GM12878 (cell line): ENCODE measurements around the gene MAD1L1. TPM values are rescaled to one million over a fixed set of nuclear protein-coding genes. Genes with fewer than 3 reads are reported as not detected.

Experiments
- ATAC-seq: fragments of 200-7000 bp; cut with Tn5 transposase; 3 replicates; pipeline ENCODE4 v1.9.1; 2020; ENCODE audit warnings: mild to moderate bottlenecking, moderate library complexity
- BruUV-seq: library from RNA; stranded (reverse); fragments of 400-500 nt; replicated peaks from 2 replicates; lab custom pipeline; 2021; lab: Mats Ljungman, UMichigan
- CTCF ChIA-PET: fragments of 300-600 bp; sonication (Branson Sonifier 250); formaldehyde crosslinking; extraction: SDS; loops from one replicate; lab custom pipeline; 2021; ENCODE audit warnings: inconsistent platforms; lab: Yijun Ruan, JAX
- POLR2A ChIA-PET: fragments of 350-600 bp; formaldehyde crosslinking; extraction: SDS; loops from one replicate; lab custom pipeline; 2021; ENCODE audit warnings: inconsistent platforms; lab: Charles Lee
- RAD21 ChIA-PET: fragments of 300-600 bp; sonication (Branson Sonifier 250); formaldehyde crosslinking; loops from one replicate; lab custom pipeline; 2023; ENCODE audit warnings: antibody characterized with exemption; ENCODE audit not compliant: unreplicated experiment; lab: Charles Lee
- SMC1A ChIA-PET: fragments of 300-600 bp; sonication (Branson Sonifier 250); formaldehyde crosslinking; loops from one replicate; lab custom pipeline; 2023; ENCODE audit not compliant: unreplicated experiment, uncharacterized antibody; lab: Charles Lee
- DNase-seq: peaks from one replicate; pipeline ENCODE4 v3.0.0-alpha.2; 2011; ENCODE audit warnings: low read depth, low spot score
- FAIRE-seq: peaks from 3 replicates; lab custom pipeline; 2011; peaks lifted over from hg19 to GRCh38; lab: Jason Lieb, UNC
- H2AFZ ChIP-seq: 2 replicates; pipeline ENCODE4 v1.6.0; 2011; ENCODE audit warnings: low read depth, low read length, control low read depth; ENCODE audit not compliant: control insufficient read depth
- H3K27ac ChIP-seq: 2 replicates; pipeline ENCODE4 v1.5.1; 2011; ENCODE audit warnings: control low read depth; ENCODE audit not compliant: control insufficient read depth, insufficient read depth
- H3K27me3 ChIP-seq, 2 experiments: replicated peaks in 1 of 2; 2 replicates each; pipeline versions ENCODE4 v1.6.0 to v1.6.1; 2011; ENCODE audit warnings: low read length in 1 of 2; ENCODE audit not compliant: control insufficient read depth in 2 of 2, insufficient read depth in 2 of 2
- H3K36me3 ChIP-seq, 2 experiments: 2 replicates each; pipeline ENCODE4 v1.5.1; 2011; ENCODE audit warnings: low read length in 1 of 2; ENCODE audit not compliant: control insufficient read depth in 2 of 2, insufficient read depth in 2 of 2
- H3K4me1 ChIP-seq: 2 replicates; pipeline ENCODE4 v1.6.1; 2011; ENCODE audit warnings: mild to moderate bottlenecking, low read length, moderate library complexity, mixed read lengths; ENCODE audit not compliant: control insufficient read depth, insufficient read depth
- H3K4me2 ChIP-seq: 2 replicates; pipeline ENCODE4 v1.6.0; 2011; ENCODE audit warnings: control low read depth; ENCODE audit not compliant: control insufficient read depth, insufficient read depth
- H3K4me3 ChIP-seq: fragments of 200-600 bp; sonication (generic); 2 replicates; pipeline ENCODE4 v1.5.1; 2016
- H3K79me2 ChIP-seq: 2 replicates; pipeline ENCODE4 v1.6.0; 2011; ENCODE audit warnings: low read length; ENCODE audit not compliant: control insufficient read depth, insufficient read depth
- H3K9ac ChIP-seq: 2 replicates; pipeline ENCODE4 v1.8.0; 2011; ENCODE audit warnings: low read length, control low read depth, mixed read lengths; ENCODE audit not compliant: control insufficient read depth, insufficient read depth
- H3K9me3 ChIP-seq: replicated peaks from 3 replicates; pipeline ENCODE4 v1.5.1; 2011; ENCODE audit warnings: mild to moderate bottlenecking, low read length; ENCODE audit not compliant: control insufficient read depth, insufficient read depth
- H4K20me1 ChIP-seq: 2 replicates; pipeline ENCODE4 v1.6.0; 2011; ENCODE audit not compliant: control insufficient read depth, insufficient read depth
- E4F1 ChIP-seq: fragments of 450-650 bp; IDR thresholded peaks from 2 replicates; pipeline ENCODE4 v1.6.1; 2018; ENCODE audit warnings: borderline replicate concordance, mild to moderate bottlenecking; ENCODE audit not compliant: partially characterized antibody
- MAX ChIP-seq: IDR thresholded peaks from 2 replicates; pipeline ENCODE4 v1.6.1; 2012; ENCODE audit warnings: low read depth, low read length, improper control_type of control experiment
- SIN3A ChIP-seq: IDR thresholded peaks from 2 replicates; pipeline ENCODE4 v1.6.1; 2012; ENCODE audit warnings: low read depth, low read length, improper control_type of control experiment
- ZBTB33 ChIP-seq: fragments of 450-650 bp; IDR thresholded peaks from 2 replicates; pipeline ENCODE4 v1.6.1; 2017; ENCODE audit warnings: mild to moderate bottlenecking
- WGBS: methylation state at CpG from one replicate; pipeline ENCODE4 v1.1.6; 2016; ENCODE audit warnings: low lambda C conversion rate; ENCODE audit not compliant: insufficient replicate concordance, insufficient coverage; ENCODE audit errors: missing lambda C conversion rate; 5-methylcytosine and 5-hydroxymethylcytosine counted together
- in situ Hi-C: fragments of 300-500 bp; cut with MboI; formaldehyde crosslinking; loops from 9 replicates; pipeline ENCODE4 v1.14.3; 2018; ENCODE audit warnings: mixed read lengths
- intact Hi-C: fragments of 100-400 bp; cut with micrococcal nuclease; formaldehyde crosslinking; loops from one replicate; pipeline ENCODE4 v1.14.2; 2022; ENCODE audit not compliant: unreplicated experiment
- polyA plus RNA-seq, 11 experiments: library from polyadenylated mRNA; depleted of rRNA in 4 of 11; unstranded in 6 of 11; stranded (reverse) in 5 of 11; fragments of >200 nt; fragmentation: Nextera tagmentation in 4 of 11; fragmentation: Illumina TruSeq in 1 of 11; extraction: Ambion mirVana in 4 of 11; extraction: Trizol in 1 of 11; gene quantifications; 1 replicate in 1 of 11; 2 replicates in 10 of 11; pipeline versions ENCODE4 v1.2.1 to v1.2.3, GENCODE V29; 2011 to 2016; ENCODE audit warnings: inconsistent platforms in 2 of 11, missing spikeins in 2 of 11, low read depth in 1 of 11
- total RNA-seq, 4 experiments: library from RNA; depleted of rRNA in 3 of 4; stranded (reverse); fragments of >200 nt in 3 of 4; fragmentation: Illumina TruSeq in 1 of 4; extraction: Trizol in 1 of 4; gene quantifications; 2 replicates each; pipeline versions ENCODE4 v1.2.1 to v1.2.3, GENCODE V29; 2013 to 2021

The MAD1L1 gene
- total and polyA plus RNA-seq, 10 of the 15 experiments (the other 5 are each of a cell fraction or from before 2014, with no cell fraction given): 2.2 to 76.8 (median 38.3) TPM

GRCh38 chr7:1995426-1995825 lies 237.3 kb downstream of the MAD1L1 start:
- DNase-seq (no peak), ATAC-seq (no peak), FAIRE-seq (no peak)
- in situ Hi-C loops: no loop called here
- ChIA-PET POLR2A (no interaction called here), SMC1A (no interaction called here)
- Histone ChIP-seq H3K4me1 (no peaks in the 10 kb centered on the region), H3K36me3 (peaks cover 0 to 1% of the 10 kb centered on the region in 2 experiments; a peak in 2 of 4 replicates), H3K4me3 (no peak overlapping the region), H4K20me1 (no peaks in the 10 kb centered on the region), H3K27ac (no peak overlapping the region)
- intact Hi-C loops: no loop called here
- 89% methylated on average over 11 of the region's 11 CpGs for WGBS
- TF ChIP-seq MAX (no peak), E4F1 (no peak), SIN3A (no peak), ZBTB33 (no peak)
- TF ChIP-seq, all 136 proteins: peak for 0
- Histone ChIP-seq H3K9ac (no peak overlapping the region), H3K27me3 (no peaks in the 10 kb centered on the region), H3K79me2 (no peaks in the 10 kb centered on the region), H3K4me2 (no peak overlapping the region), H3K9me3 (no peaks in the 10 kb centered on the region), H2AFZ (no peak overlapping the region)
- no TSS peak for BruUV-seq
- CTCF ChIA-PET: interaction anchor here (1.1 kb wide), 1 partner anchor 200 kb away, joined by 3 read pairs; no protein-coding TSS in a partner anchor
- RAD21 ChIA-PET: no interaction called here
